Endothelial cell of umbilical vein (primary cell): ENCODE measurements around the gene FAM168A. TPM values are rescaled to one million over a fixed set of nuclear protein-coding genes. Genes with fewer than 3 reads are reported as not detected.

ENCODE experiments used
- BruUV-seq: library from RNA; stranded (reverse); fragments of 400-500 nt; replicated peaks from 2 replicates; lab custom pipeline; 2021; lab: Mats Ljungman, UMichigan
- CTCF ChIA-PET: fragments of 300-600, 350-600 bp; sonication (Branson Sonifier 250); formaldehyde crosslinking; loops from one replicate; lab custom pipeline; 2021; ENCODE audit warnings: antibody characterized with exemption, inconsistent platforms; lab: Charles Lee
- POLR2A ChIA-PET: fragments of 300-600, 350-600 bp; sonication (Branson Sonifier 250); formaldehyde crosslinking; loops from one replicate; lab custom pipeline; 2021; ENCODE audit warnings: antibody characterized with exemption, inconsistent platforms; lab: Charles Lee
- DNase-seq: peaks from one replicate; pipeline ENCODE4 v3.0.0-alpha.2; 2011; ENCODE audit warnings: low read depth, low spot score
- FAIRE-seq: peaks from 2 replicates; lab custom pipeline; 2011; peaks lifted over from hg19 to GRCh38; lab: Jason Lieb, UNC
- H2AFZ ChIP-seq: 2 replicates; pipeline ENCODE4 v1.6.0; 2012; ENCODE audit warnings: low read depth, low read length, control low read depth, inconsistent platforms
- H3K27ac ChIP-seq: 2 replicates; pipeline ENCODE4 v1.5.1; 2011; ENCODE audit warnings: low read depth, mild to moderate bottlenecking, control low read depth, low read length, moderate library complexity; ENCODE audit not compliant: insufficient read depth
- H3K27me3 ChIP-seq, 2 experiments: 2 replicates each; pipeline versions ENCODE4 v1.6.0 to v1.6.1; 2011; ENCODE audit warnings: low read length in 2 of 2, mixed read lengths in 1 of 2; ENCODE audit not compliant: control insufficient read depth in 2 of 2, insufficient read depth in 2 of 2
- H3K36me3 ChIP-seq, 2 experiments: 2 replicates in 1 of 2; 3 replicates in 1 of 2; pipeline ENCODE4 v1.5.1; 2011; ENCODE audit warnings: low read length in 2 of 2, mild to moderate bottlenecking in 1 of 2, moderate library complexity in 1 of 2; ENCODE audit not compliant: control insufficient read depth in 2 of 2, insufficient read depth in 2 of 2; ENCODE audit errors: extremely low read depth in 1 of 2
- H3K4me1 ChIP-seq: 3 replicates; pipeline ENCODE4 v1.5.1; 2011; ENCODE audit warnings: mild to moderate bottlenecking, low read length; ENCODE audit not compliant: control insufficient read depth, insufficient read depth; ENCODE audit errors: extremely low read depth
- H3K4me2 ChIP-seq: 2 replicates; pipeline ENCODE4 v1.6.1; 2011; ENCODE audit warnings: low read length, control low read depth, mixed read lengths; ENCODE audit not compliant: insufficient read depth
- H3K4me3 ChIP-seq, 3 experiments: fragments of 200-600 bp in 1 of 3; sonication (generic), shearing (Covaris generic) in 1 of 3; replicated peaks in 1 of 3; 2 replicates each; pipeline ENCODE4 v1.5.1; 2011 to 2016; ENCODE audit warnings: control low read depth in 3 of 3, low read length in 3 of 3, mild to moderate bottlenecking in 2 of 3, inconsistent platforms in 1 of 3, low read depth in 1 of 3, moderate library complexity in 1 of 3; ENCODE audit not compliant: insufficient read depth in 1 of 3
- H3K79me2 ChIP-seq: 2 replicates; pipeline ENCODE4 v1.6.0; 2012; ENCODE audit warnings: low read length, inconsistent platforms; ENCODE audit not compliant: control insufficient read depth, insufficient read depth
- H3K9ac ChIP-seq: replicated peaks from 2 replicates; pipeline ENCODE3; 2011; ENCODE audit warnings: low read length, control low read depth; ENCODE audit not compliant: insufficient read depth; ENCODE audit errors: extremely low read depth
- H3K9me1 ChIP-seq: replicated peaks from 3 replicates; pipeline ENCODE4 v1.6.0; 2011; ENCODE audit warnings: mild to moderate bottlenecking, low read length; ENCODE audit not compliant: control insufficient read depth, insufficient read depth; ENCODE audit errors: extremely low read depth
- H3K9me3 ChIP-seq: replicated peaks from 2 replicates; pipeline ENCODE4 v1.5.1; 2012; ENCODE audit warnings: low read length, inconsistent platforms; ENCODE audit not compliant: control insufficient read depth, insufficient read depth
- H4K20me1 ChIP-seq: replicated peaks from 2 replicates; pipeline ENCODE3; 2011; ENCODE audit warnings: mild to moderate bottlenecking, low read length; ENCODE audit not compliant: control insufficient read depth, insufficient read depth; ENCODE audit errors: extremely low read depth
- EZH2 ChIP-seq: IDR thresholded peaks from 2 replicates; pipeline ENCODE4 v1.6.1; 2012; ENCODE audit warnings: borderline replicate concordance, low read depth, mild to moderate bottlenecking, moderate library complexity, low read length, inconsistent platforms; ENCODE audit not compliant: severe bottlenecking
- FOS ChIP-seq: IDR thresholded peaks from 2 replicates; pipeline ENCODE4 v1.6.1; 2011; ENCODE audit warnings: mild to moderate bottlenecking, low read length, moderate library complexity, borderline replicate concordance; ENCODE audit not compliant: insufficient read depth
- GATA2 ChIP-seq: IDR thresholded peaks from 2 replicates; pipeline ENCODE4 v1.7.0; 2011; ENCODE audit warnings: low read depth, mild to moderate bottlenecking, moderate library complexity, mixed read lengths, low read length; ENCODE audit not compliant: insufficient read length, insufficient read depth
- JUN ChIP-seq: IDR thresholded peaks from 2 replicates; pipeline ENCODE4 v1.6.1; 2011; ENCODE audit warnings: borderline replicate concordance, low read depth; ENCODE audit not compliant: insufficient read length, insufficient read depth
- MYC ChIP-seq: IDR thresholded peaks from one replicate; pipeline ENCODE4 v1.6.1; 2011; ENCODE audit warnings: mild to moderate bottlenecking, low read depth, low read length
- POLR2A ChIP-seq: IDR thresholded peaks from 2 replicates; pipeline ENCODE4 v1.6.1; 2012; ENCODE audit warnings: low read depth, mild to moderate bottlenecking, control low read depth, low read length
- POLR2AphosphoS5 ChIP-seq: IDR thresholded peaks from 2 replicates; pipeline ENCODE4 v1.6.1; 2012; ENCODE audit warnings: low read depth, mild to moderate bottlenecking, control low read depth, low read length, moderate library complexity; ENCODE audit not compliant: insufficient read depth
- dilution Hi-C: fragments of 300-500 bp; cut with MboI; formaldehyde crosslinking; loops from one replicate; pipeline ENCODE4 v1.15.0; 2019; ENCODE audit warnings: low sequenced_read_pairs; ENCODE audit not compliant: extremely low pct_ligation_motif_present
- intact Hi-C: fragments of 100-400 bp; cut with micrococcal nuclease; formaldehyde crosslinking; loops from one replicate; pipeline ENCODE4 v1.10.0; 2022
- polyA plus RNA-seq, 4 experiments: library from polyadenylated mRNA; depleted of rRNA in 3 of 4; stranded (reverse) in 3 of 4; unstranded in 1 of 4; fragments of >200 nt; gene quantifications; 2 replicates each; pipeline versions ENCODE4 v1.2.1 to v1.2.3, GENCODE V29; 2011 to 2012; ENCODE audit warnings: missing spikeins in 1 of 4
- total RNA-seq: library from RNA; stranded (reverse); gene quantifications from 2 replicates; pipeline ENCODE4 v1.2.3, GENCODE V29; 2021
- TF ChIP-seq, protein P1 (sequence below), 2 donors: IDR thresholded peaks; 1 replicate in 1 of 2; 2 replicates in 1 of 2; pipeline ENCODE4 v1.5.1; 2011; ENCODE audit warnings: low read length in 2 of 2, mild to moderate bottlenecking in 2 of 2, moderate library complexity in 2 of 2, control low read depth in 1 of 2, inconsistent platforms in 1 of 2, low read depth in 1 of 2; ENCODE audit not compliant: insufficient read depth in 1 of 2; ENCODE audit errors: extremely low read depth in 1 of 2
- TF ChIP-seq, protein P2 (sequence below): IDR thresholded peaks from 2 replicates; pipeline ENCODE4 v1.6.1; 2011; ENCODE audit not compliant: insufficient read depth, insufficient read length

Gene FAM168A
- total and polyA plus RNA-seq, 2 donors (not counting 3 experiments of a cell fraction or from before 2014, with no cell fraction given): 17.0 to 20.5 TPM

GRCh38 chr11:73559743-73560142 lies 38.2 kb downstream of the FAM168A start:
- H3K9me1 ChIP-seq: no peaks in the 10 kb centered on the region
- H3K79me2 ChIP-seq: no peaks in the 10 kb centered on the region
- no peaks in the 10 kb centered on the region for H3K36me3 ChIP-seq
- no peak overlapping the region for H3K27ac ChIP-seq
- H3K4me1 ChIP-seq: no peaks in the 10 kb centered on the region
- no peak overlapping the region for H3K4me2 ChIP-seq
- no peak for DNase-seq
- BruUV-seq: no TSS peak
- H4K20me1 ChIP-seq: no peaks in the 10 kb centered on the region
- H3K9me3 ChIP-seq: no peaks in the 10 kb centered on the region
- intact Hi-C loops: no loop called here
- no peak overlapping the region for H2AFZ ChIP-seq
- no peaks in the 10 kb centered on the region for H3K27me3 ChIP-seq
- no peak overlapping the region for H3K9ac ChIP-seq
- dilution Hi-C loops: no loop called here
- TF ChIP-seq POLR2AphosphoS5 (no peak), JUN (no peak), MYC (no peak), FOS (no peak), POLR2A (no peak), EZH2 (no peak), GATA2 (no peak)
- TF ChIP-seq, protein P1, sequence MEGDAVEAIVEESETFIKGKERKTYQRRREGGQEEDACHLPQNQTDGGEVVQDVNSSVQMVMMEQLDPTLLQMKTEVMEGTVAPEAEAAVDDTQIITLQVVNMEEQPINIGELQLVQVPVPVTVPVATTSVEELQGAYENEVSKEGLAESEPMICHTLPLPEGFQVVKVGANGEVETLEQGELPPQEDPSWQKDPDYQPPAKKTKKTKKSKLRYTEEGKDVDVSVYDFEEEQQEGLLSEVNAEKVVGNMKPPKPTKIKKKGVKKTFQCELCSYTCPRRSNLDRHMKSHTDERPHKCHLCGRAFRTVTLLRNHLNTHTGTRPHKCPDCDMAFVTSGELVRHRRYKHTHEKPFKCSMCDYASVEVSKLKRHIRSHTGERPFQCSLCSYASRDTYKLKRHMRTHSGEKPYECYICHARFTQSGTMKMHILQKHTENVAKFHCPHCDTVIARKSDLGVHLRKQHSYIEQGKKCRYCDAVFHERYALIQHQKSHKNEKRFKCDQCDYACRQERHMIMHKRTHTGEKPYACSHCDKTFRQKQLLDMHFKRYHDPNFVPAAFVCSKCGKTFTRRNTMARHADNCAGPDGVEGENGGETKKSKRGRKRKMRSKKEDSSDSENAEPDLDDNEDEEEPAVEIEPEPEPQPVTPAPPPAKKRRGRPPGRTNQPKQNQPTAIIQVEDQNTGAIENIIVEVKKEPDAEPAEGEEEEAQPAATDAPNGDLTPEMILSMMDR (IDR thresholded peaks at IDR 0.05; ENCODE audit: extremely low read depth in 1 of 2, insufficient read depth in 1 of 2, low read depth in 1 of 2, low read length in 2 of 2): no peak
- TF ChIP-seq, protein P2, sequence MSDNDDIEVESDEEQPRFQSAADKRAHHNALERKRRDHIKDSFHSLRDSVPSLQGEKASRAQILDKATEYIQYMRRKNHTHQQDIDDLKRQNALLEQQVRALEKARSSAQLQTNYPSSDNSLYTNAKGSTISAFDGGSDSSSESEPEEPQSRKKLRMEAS: no peak
- POLR2A ChIA-PET: no interaction called here
- FAIRE-seq: no peak
- CTCF ChIA-PET: no interaction called here
- H3K4me3 ChIP-seq: no peak overlapping the region
